SH-SY5Y (cell line): ENCODE results near the gene TCEAL2.
"Not testable (repeated sequence)": the region's sequence is repeated elsewhere in the genome, so short reads cannot be mapped to it uniquely, and the experiment has no call there.

Source experiments
- GATA2 ChIP-seq: IDR thresholded peaks from 2 replicates; pipeline ENCODE4 v1.6.1; 2011; ENCODE audit warnings: mild to moderate bottlenecking, low read depth, low read length
- GATA3 ChIP-seq: IDR thresholded peaks from 2 replicates; pipeline ENCODE4 v1.6.1; 2011; ENCODE audit warnings: low read depth, mild to moderate bottlenecking, low read length, moderate library complexity

DNA sequence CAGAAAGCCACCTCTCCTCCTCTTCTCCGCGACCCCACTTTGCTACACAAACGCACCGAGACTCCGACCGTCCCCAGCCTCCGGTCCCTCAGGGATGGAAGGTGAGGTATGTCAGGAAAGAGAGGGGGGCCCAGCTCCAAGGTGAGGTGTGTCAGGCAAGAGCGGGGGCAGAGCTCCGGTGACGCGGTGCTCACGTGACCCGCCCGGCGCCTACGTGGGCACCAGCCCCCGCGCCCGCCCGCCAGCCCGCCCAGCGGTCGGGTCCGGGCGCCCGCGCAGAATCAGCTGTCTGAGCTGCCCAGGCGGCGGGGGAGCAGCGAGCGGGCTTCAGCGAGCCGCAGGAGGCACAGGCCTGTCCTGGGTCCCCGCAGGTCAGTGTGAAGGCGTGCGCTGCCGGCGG is at the start of gene TCEAL2:
- TF ChIP-seq GATA3, GATA2: not testable (repeated sequence)
